Stomach (tissue), 9 donors: ENCODE data around the gene HTR3E. TPM values are rescaled to one million over a fixed set of nuclear protein-coding genes. Genes with fewer than 3 reads are reported as not detected.

ENCODE experiments used
- DNase-seq, 2 donors: peaks; one replicate each; pipeline versions ENCODE4 v3.0.0 to v3.0.0-alpha.2; 2013 to 2019
- H3K27ac ChIP-seq, 5 donors: fragments of 200-600 bp in 4 of 5; sonication (generic) in 4 of 5; one replicate each; pipeline ENCODE4 v1.5.1; 2013 to 2019; ENCODE audit warnings: mild to moderate bottlenecking in 1 of 5, moderate library complexity in 1 of 5
- H3K27me3 ChIP-seq, 3 donors: fragments of 200-600 bp; sonication (generic); one replicate each; pipeline ENCODE4 v1.5.1; 2017 to 2019; ENCODE audit warnings: mixed run types in 1 of 3
- H3K36me3 ChIP-seq, 4 donors: fragments of 200-600 bp; sonication (generic); 1 replicate in 3 of 4; 2 replicates in 1 of 4; pipeline ENCODE4 v1.5.1; 2016 to 2019
- H3K4me1 ChIP-seq, 4 donors: fragments of 200-600 bp; sonication (generic); one replicate each; pipeline ENCODE4 v1.5.1; 2016 to 2019
- H3K4me3 ChIP-seq, 4 donors: fragments of 200-600 bp; sonication (generic) in 3 of 4; one replicate each; pipeline ENCODE4 v1.5.1; 2016 to 2019; ENCODE audit warnings: mild to moderate bottlenecking in 1 of 4
- H3K9me3 ChIP-seq, 4 donors: fragments of 200-600 bp; sonication (generic); one replicate each; pipeline ENCODE4 v1.5.1; 2016 to 2019
- EP300 ChIP-seq: sonication (generic); formaldehyde crosslinking; IDR thresholded peaks from one replicate; pipeline ENCODE4 v1.6.1; 2017; ENCODE audit warnings: antibody characterized with exemption
- POLR2A ChIP-seq, 4 donors: fragments of 450-650 bp; IDR thresholded peaks; one replicate each; pipeline ENCODE4 v1.6.1; 2016; ENCODE audit warnings: antibody characterized with exemption in 4 of 4, control low read depth in 2 of 4, mild to moderate bottlenecking in 1 of 4, moderate library complexity in 1 of 4
- POLR2AphosphoS5 ChIP-seq, 3 donors: sonication (generic); formaldehyde crosslinking; IDR thresholded peaks; one replicate each; pipeline ENCODE4 v1.6.1; 2016; ENCODE audit warnings: antibody characterized with exemption in 3 of 3
- WGBS, 5 donors: extraction: QIAGEN DNeasy Blood & Tissue Kit in 3 of 5; methylation state at CpG; one replicate each; pipeline versions ENCODE4 v1.1.5 to v1.1.7; 2013 to 2018; 5-methylcytosine and 5-hydroxymethylcytosine counted together
- intact Hi-C: fragments of 100-400 bp; cut with DNase I; formaldehyde crosslinking; loops from one replicate; pipeline ENCODE4 v1.15.1; 2023; ENCODE audit warnings: low total_unique reads
- polyA plus RNA-seq, 3 donors: library from polyadenylated mRNA; stranded (reverse); fragments of 200-250 nt; gene quantifications; one replicate each; pipeline ENCODE4 v1.2.3, GENCODE V29; 2013
- total RNA-seq, 5 donors: library from RNA; depleted of rRNA; stranded (reverse); fragments of >200 nt; gene quantifications; one replicate each; pipeline versions ENCODE4 v1.1.0 to v1.2.3, GENCODE V29; 2014 to 2016
- TF ChIP-seq, protein P1 (sequence below), 7 experiments: fragments of 450-650 bp in 4 of 7; fragments of 200-600 bp in 3 of 7; sonication (generic) in 3 of 7; IDR thresholded peaks; one replicate each; pipeline ENCODE4 v1.5.1; 2016 to 2019; ENCODE audit warnings: antibody characterized with exemption in 7 of 7, control low read depth in 2 of 7, mild to moderate bottlenecking in 1 of 7
- donor health status: healthy with polysubstance abuse.
- donor health status: Bipolar disorder and iron deficiency.
- donor health status: healthy.

The HTR3E gene
- total and polyA plus RNA-seq, 8 donors: not detected

DNA sequence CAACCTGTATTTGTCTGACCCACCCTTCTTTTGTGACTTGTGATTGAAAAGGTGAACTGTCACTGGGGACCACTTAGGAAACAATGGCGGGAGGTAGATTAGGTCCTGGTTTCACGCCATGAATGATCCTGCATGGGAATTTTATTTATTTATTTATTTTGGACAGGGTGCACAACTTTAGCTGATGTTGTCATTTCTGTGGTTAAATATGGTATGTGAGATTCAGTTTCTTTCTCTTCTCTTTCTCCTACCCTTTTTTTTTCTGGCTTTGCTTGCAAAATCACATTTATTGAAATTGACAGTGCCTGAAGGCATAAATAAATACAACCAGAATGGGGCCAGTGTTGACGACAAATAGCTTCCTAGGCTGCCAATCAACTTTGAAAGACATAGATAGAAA is 18.0 kb upstream of the HTR3E start:
- DNase-seq: no peak
- Histone ChIP-seq H3K4me1 (no peaks in the 10 kb centered on the region), H3K36me3 (no peaks in the 10 kb centered on the region), H3K4me3 (no peak overlapping the region), H3K9me3 (no peaks in the 10 kb centered on the region), H3K27me3 (no peaks in the 10 kb centered on the region), H3K27ac (no peak overlapping the region)
- WGBS, 5 donors: 76 to 89% (median 87%) methylated on average over 3 of the region's 3 CpGs
- intact Hi-C loops: no loop called here
- TF ChIP-seq, protein P1, sequence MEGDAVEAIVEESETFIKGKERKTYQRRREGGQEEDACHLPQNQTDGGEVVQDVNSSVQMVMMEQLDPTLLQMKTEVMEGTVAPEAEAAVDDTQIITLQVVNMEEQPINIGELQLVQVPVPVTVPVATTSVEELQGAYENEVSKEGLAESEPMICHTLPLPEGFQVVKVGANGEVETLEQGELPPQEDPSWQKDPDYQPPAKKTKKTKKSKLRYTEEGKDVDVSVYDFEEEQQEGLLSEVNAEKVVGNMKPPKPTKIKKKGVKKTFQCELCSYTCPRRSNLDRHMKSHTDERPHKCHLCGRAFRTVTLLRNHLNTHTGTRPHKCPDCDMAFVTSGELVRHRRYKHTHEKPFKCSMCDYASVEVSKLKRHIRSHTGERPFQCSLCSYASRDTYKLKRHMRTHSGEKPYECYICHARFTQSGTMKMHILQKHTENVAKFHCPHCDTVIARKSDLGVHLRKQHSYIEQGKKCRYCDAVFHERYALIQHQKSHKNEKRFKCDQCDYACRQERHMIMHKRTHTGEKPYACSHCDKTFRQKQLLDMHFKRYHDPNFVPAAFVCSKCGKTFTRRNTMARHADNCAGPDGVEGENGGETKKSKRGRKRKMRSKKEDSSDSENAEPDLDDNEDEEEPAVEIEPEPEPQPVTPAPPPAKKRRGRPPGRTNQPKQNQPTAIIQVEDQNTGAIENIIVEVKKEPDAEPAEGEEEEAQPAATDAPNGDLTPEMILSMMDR (IDR thresholded peaks at IDR 0.05): no peak
- TF ChIP-seq EP300 (no peak), POLR2AphosphoS5 (IDR thresholded peaks at IDR 0.05) (no peak), POLR2A (IDR thresholded peaks at IDR 0.05) (no peak)

DNA sequence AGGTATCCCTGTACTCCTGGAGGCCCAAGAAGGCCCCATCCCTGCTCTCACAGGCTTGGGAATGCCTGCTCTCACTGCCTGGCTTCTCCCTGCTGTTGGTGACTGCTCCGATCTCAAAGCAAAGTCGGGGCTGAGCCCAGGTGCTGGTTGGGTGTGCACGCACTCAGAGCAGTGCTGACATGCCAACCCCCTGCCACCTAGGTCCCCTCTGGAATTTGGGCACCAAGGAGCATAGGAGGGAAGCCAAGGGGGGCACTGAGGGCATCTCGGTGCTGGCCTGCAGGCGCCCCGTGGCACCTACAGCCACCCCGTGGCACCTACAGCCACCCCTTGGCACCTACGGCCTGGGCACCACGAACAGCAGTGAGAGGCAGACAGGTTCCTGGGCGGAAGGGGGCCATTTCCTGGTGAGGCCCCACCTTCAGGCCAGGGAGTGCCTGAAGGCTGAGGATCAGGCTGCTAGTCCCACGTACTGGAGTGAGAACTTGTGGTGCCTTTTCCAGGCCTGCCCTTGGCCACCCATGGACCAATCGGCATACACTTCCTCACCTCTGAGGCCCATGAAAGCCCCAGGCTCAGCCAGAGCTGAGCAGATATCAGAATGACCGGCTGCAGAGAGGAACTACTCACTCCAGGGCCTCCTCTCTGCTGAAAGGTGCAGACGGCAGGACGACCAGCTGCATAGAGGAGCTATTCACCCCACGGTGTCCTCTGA is 15.6 kb upstream of the HTR3E start:
- Histone ChIP-seq H3K4me3 (no peak overlapping the region), H3K36me3 (no peaks in the 10 kb centered on the region), H3K4me1 (no peaks in the 10 kb centered on the region), H3K27ac (no peak overlapping the region), H3K27me3 (no peaks in the 10 kb centered on the region), H3K9me3 (peaks cover 0 to 3% (median 0%) of the 10 kb centered on the region in 4 donors)
- no peak for DNase-seq
- 82 to 90% (median 88%) methylated on average over 11 to 16 of the region's 16 CpGs for WGBS, 5 donors
- intact Hi-C loops: no loop called here
- TF ChIP-seq POLR2AphosphoS5 (IDR thresholded peaks at IDR 0.05): no peak
- no peak for TF ChIP-seq EP300
- TF ChIP-seq POLR2A (IDR thresholded peaks at IDR 0.05): no peak
- TF ChIP-seq, protein P1 (IDR thresholded peaks at IDR 0.05): no peak

DNA sequence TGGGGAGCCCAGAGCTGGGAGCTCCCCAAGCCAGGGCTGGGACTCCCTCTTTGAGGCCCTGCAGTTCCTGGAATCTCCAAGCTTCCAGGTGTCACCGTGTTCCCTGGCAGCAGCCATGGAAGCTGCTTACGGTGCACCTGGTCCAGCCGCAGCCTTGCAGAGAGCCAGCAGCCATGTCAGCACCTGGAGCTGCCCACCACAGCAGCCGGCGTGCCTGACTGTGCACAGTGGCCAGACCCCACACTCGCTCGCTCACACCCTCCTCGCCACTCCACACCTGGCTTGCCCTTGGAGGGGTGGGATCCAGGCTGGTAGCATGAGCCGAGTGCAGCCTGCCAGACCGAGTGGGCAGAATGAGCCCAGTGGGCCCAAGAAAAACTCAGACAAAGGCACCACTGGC is 14.8 kb upstream of the HTR3E start:
- H3K4me3 ChIP-seq: no peak overlapping the region
- intact Hi-C loops: no loop called here
- no peaks in the 10 kb centered on the region for H3K4me1 ChIP-seq
- no peaks in the 10 kb centered on the region for H3K27me3 ChIP-seq
- no peaks in the 10 kb centered on the region for H3K36me3 ChIP-seq
- H3K27ac ChIP-seq: no peak overlapping the region
- WGBS, 5 donors: 86 to 95% (median 91%) methylated on average over 9 to 10 of the region's 10 CpGs
- no peak for DNase-seq
- TF ChIP-seq POLR2A (IDR thresholded peaks at IDR 0.05) (no peak), EP300 (no peak), POLR2AphosphoS5 (IDR thresholded peaks at IDR 0.05) (no peak)
- TF ChIP-seq, protein P1 (IDR thresholded peaks at IDR 0.05): no peak
- peaks cover 0 to 3% (median 0%) of the 10 kb centered on the region in 4 donors for H3K9me3 ChIP-seq

DNA sequence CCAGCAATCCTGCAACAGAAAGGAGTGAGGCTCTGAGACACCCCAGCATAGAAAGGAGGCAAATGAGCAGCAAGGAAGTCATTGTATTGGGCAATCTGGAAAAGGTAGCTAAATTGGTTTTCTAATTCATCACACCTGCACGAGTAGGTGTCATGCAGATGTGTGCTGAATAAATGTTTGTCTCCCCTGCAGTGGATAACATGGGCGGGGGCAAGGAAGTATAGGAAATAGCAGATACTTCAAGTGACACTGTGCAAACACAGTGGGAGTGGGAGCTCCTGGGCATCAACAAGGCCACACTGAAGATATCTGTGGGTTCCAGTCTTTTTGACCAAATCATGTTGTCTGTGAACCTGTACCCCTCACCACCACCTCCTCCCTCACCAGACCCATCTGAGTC is 14.4 kb upstream of the HTR3E start:
- no peaks in the 10 kb centered on the region for H3K27me3 ChIP-seq
- intact Hi-C loops: no loop called here
- H3K36me3 ChIP-seq: no peaks in the 10 kb centered on the region
- no peak overlapping the region for H3K4me3 ChIP-seq
- TF ChIP-seq, protein P1 (IDR thresholded peaks at IDR 0.05): no peak
- TF ChIP-seq EP300 (no peak), POLR2A (IDR thresholded peaks at IDR 0.05) (no peak)
- WGBS, 5 donors: 39 to 53% (median 51%) methylated on average over 2 of the region's 2 CpGs
- H3K9me3 ChIP-seq: peaks cover 0 to 3% (median 0%) of the 10 kb centered on the region in 4 donors
- no peaks in the 10 kb centered on the region for H3K4me1 ChIP-seq
- H3K27ac ChIP-seq: no peak overlapping the region
- DNase-seq: peak in 1 of 2 donors; percentile 25
